HG02759 (cell line): ENCODE measurements around the gene CDC37.

Source experiments
- ATAC-seq: cut with Tn5 transposase; IDR thresholded peaks from one replicate; pipeline ENCODE4 v1.9.1; 2021; ENCODE audit warnings: mild to moderate bottlenecking, moderate library complexity; ENCODE audit not compliant: unreplicated experiment

The CDC37 gene

GRCh38 chr19:10362259-10362658, 41.1 kb downstream of the CDC37 start:
- no peak for ATAC-seq

- no peak for ATAC-seq
Measured at GRCh38 chr19:10361569-10362011, 41.8 kb downstream of the CDC37 start.

- ATAC-seq, result no peak
Measured at GRCh38 chr19:10356431-10356830, 46.9 kb downstream of the CDC37 start.

GRCh38 chr19:10353793-10354391, 49.5 kb downstream of the CDC37 start:
- ATAC-seq, result no peak

- ATAC-seq, result no peak
Measured at GRCh38 chr19:10352764-10353671, 50.3 kb downstream of the CDC37 start.

GRCh38 chr19:10346509-10346908, 56.8 kb downstream of the CDC37 start:
- ATAC-seq, result no peak

- ATAC-seq, result no peak
Measured at GRCh38 chr19:10344780-10345179, 58.6 kb downstream of the CDC37 start.

- ATAC-seq, result no peak
Measured at GRCh38 chr19:10343495-10343894, 59.8 kb downstream of the CDC37 start.
